ENCODE results near the gene GNAI2.

- TF ChIP-seq CEBPB (IDR thresholded peaks at IDR 0.05) (no peak), REST (IDR thresholded peaks at IDR 0.05; ENCODE audit: low read depth) (no peak), YY1 (IDR thresholded peaks at IDR 0.05; ENCODE audit: low read depth) (no peak), RAD21 (IDR thresholded peaks at IDR 0.05; ENCODE audit: low read depth) (no peak), CREB1 (IDR thresholded peaks at IDR 0.05; ENCODE audit: low read depth) (no peak), ZBTB7A (IDR thresholded peaks at IDR 0.05; ENCODE audit: low read depth) (no peak), MAX (IDR thresholded peaks at IDR 0.05) (no peak), TAF1 (IDR thresholded peaks at IDR 0.05; ENCODE audit: low read depth) (no peak), FOXM1 (IDR thresholded peaks at IDR 0.05; ENCODE audit: borderline replicate concordance, low read depth) (no peak), EGR1 (IDR thresholded peaks at IDR 0.05) (no peak), NFIC (IDR thresholded peaks at IDR 0.05) (no peak), EP300 (IDR thresholded peaks at IDR 0.05; ENCODE audit: borderline replicate concordance) (no peak), USF1 (IDR thresholded peaks at IDR 0.05) (no peak)
Observed at GRCh38 chr3:50259432-50260026, 23.5 kb downstream of the GNAI2 start.
